B cell (primary cell): ENCODE measurements around the gene NECAB2. TPM values are rescaled to one million over a fixed set of nuclear protein-coding genes. Genes with fewer than 3 reads are reported as not detected.

Experiments used
- ATAC-seq: fragments of 200-7000 bp; cut with Tn5 transposase; one replicate; pipeline ENCODE4 v1.10.0; 2021; ENCODE audit warnings: low read depth, mild to moderate bottlenecking, moderate number of reproducible peaks, moderate library complexity
- CTCF ChIA-PET: fragments of 350-600 bp; sonication (Branson Sonifier 250); formaldehyde crosslinking; loops from one replicate; lab custom pipeline; 2021; ENCODE audit warnings: antibody characterized with exemption, inconsistent platforms; lab: Charles Lee
- POLR2A ChIA-PET: fragments of 350-600 bp; sonication (Branson Sonifier 250); formaldehyde crosslinking; loops from one replicate; lab custom pipeline; 2021; ENCODE audit warnings: antibody characterized with exemption; lab: Charles Lee
- DNase-seq: peaks from one replicate; pipeline ENCODE4 v3.0.0; 2013
- H2AFZ ChIP-seq: 2 replicates; pipeline ENCODE4 v1.6.1; 2012; ENCODE audit warnings: mild to moderate bottlenecking, low read depth, low read length; ENCODE audit not compliant: insufficient read depth, poor library complexity, severe bottlenecking
- H3K27ac ChIP-seq, 2 donors: 1 replicate in 1 of 2; 2 replicates in 1 of 2; pipeline ENCODE4 v1.5.1; 2012 to 2013; ENCODE audit warnings: low read length in 2 of 2, mild to moderate bottlenecking in 2 of 2, moderate library complexity in 1 of 2
- H3K27me3 ChIP-seq, 4 experiments: fragments of 200-600 bp in 1 of 4; sonication (generic) in 1 of 4; replicated peaks in 1 of 4; 1 replicate in 2 of 4; 2 replicates in 2 of 4; pipeline versions ENCODE4 v1.6.1 to v1.7.0; 2013 to 2016; ENCODE audit warnings: low read length in 3 of 4, mild to moderate bottlenecking in 2 of 4, mixed read lengths in 1 of 4, moderate library complexity in 1 of 4; ENCODE audit not compliant: insufficient read depth in 4 of 4, control insufficient read depth in 3 of 4; ENCODE audit errors: control extremely low read depth in 1 of 4
- H3K36me3 ChIP-seq, 2 experiments: replicated peaks in 1 of 2; 1 replicate in 1 of 2; 2 replicates in 1 of 2; pipeline versions ENCODE4 v1.6.1 to v1.7.1; 2013; ENCODE audit warnings: low read length in 1 of 2; ENCODE audit not compliant: insufficient read depth in 2 of 2, control insufficient read depth in 1 of 2; ENCODE audit errors: control extremely low read depth in 1 of 2, extremely low read depth in 1 of 2
- H3K4me1 ChIP-seq, 2 donors: fragments of 200-600 bp in 1 of 2; sonication (generic) in 1 of 2; 1 replicate in 1 of 2; 2 replicates in 1 of 2; pipeline versions ENCODE4 v1.5.1 to v1.6.1; 2013 to 2017; ENCODE audit warnings: low read length in 2 of 2; ENCODE audit not compliant: control insufficient read depth in 2 of 2, insufficient read depth in 2 of 2
- H3K4me2 ChIP-seq: replicated peaks from 2 replicates; pipeline ENCODE3; 2012; ENCODE audit warnings: mild to moderate bottlenecking, low read depth, low read length; ENCODE audit not compliant: poor library complexity, severe bottlenecking
- H3K4me3 ChIP-seq, 5 experiments: fragments of 200-600 bp in 1 of 5; sonication (generic) in 1 of 5; 1 replicate in 3 of 5; 2 replicates in 2 of 5; pipeline versions ENCODE4 v1.5.1 to v1.7.0; 2011 to 2016; ENCODE audit warnings: low read length in 4 of 5, mild to moderate bottlenecking in 4 of 5, low read depth in 2 of 5, control low read depth in 1 of 5, moderate library complexity in 1 of 5; ENCODE audit not compliant: insufficient read depth in 1 of 5; ENCODE audit errors: control extremely low read depth in 1 of 5, extremely low read depth in 1 of 5
- H3K79me2 ChIP-seq: fragments of 200-600 bp; sonication (generic); one replicate; pipeline ENCODE4 v1.6.0; 2016; ENCODE audit warnings: low read length; ENCODE audit not compliant: control insufficient read depth, insufficient read depth
- H3K9ac ChIP-seq: fragments of 200-600 bp; sonication (generic); 2 replicates; pipeline ENCODE4 v1.6.1; 2017; ENCODE audit warnings: mild to moderate bottlenecking, low read length, moderate library complexity
- H3K9me3 ChIP-seq, 3 donors: one replicate each; pipeline versions ENCODE4 v1.6.1 to v1.7.1; 2013; ENCODE audit warnings: low read length in 2 of 3; ENCODE audit not compliant: control insufficient read depth in 2 of 3, insufficient read depth in 1 of 3; ENCODE audit errors: control extremely low read depth in 1 of 3
- H4K20me1 ChIP-seq: 2 replicates; pipeline ENCODE4 v1.6.0; 2012; ENCODE audit warnings: mild to moderate bottlenecking, low read length; ENCODE audit not compliant: insufficient read depth, control insufficient read depth, poor library complexity, severe bottlenecking
- H3K27ac Mint-ChIP-seq: one replicate; pipeline ENCODE4 v1.8.0; 2021; ENCODE audit warnings: mixed read lengths
- H3K27me3 Mint-ChIP-seq: one replicate; pipeline ENCODE4 v1.8.0; 2021; ENCODE audit warnings: mixed read lengths
- H3K4me1 Mint-ChIP-seq: one replicate; pipeline ENCODE4 v1.8.0; 2021; ENCODE audit warnings: mixed read lengths
- H3K4me3 Mint-ChIP-seq: one replicate; pipeline ENCODE4 v1.8.0; 2021; ENCODE audit warnings: mixed read lengths
- H3K9me3 Mint-ChIP-seq: one replicate; pipeline ENCODE4 v1.8.0; 2022; ENCODE audit warnings: mixed read lengths; ENCODE audit not compliant: insufficient read depth
- CTCF ChIP-seq: fragments of 200-600 bp; IDR thresholded peaks from one replicate; pipeline ENCODE4 v1.8.0; 2022; ENCODE audit warnings: antibody characterized with exemption, mild to moderate bottlenecking
- EZH2 ChIP-seq: IDR thresholded peaks from 2 replicates; pipeline ENCODE4 v1.6.1; 2012; ENCODE audit warnings: borderline replicate concordance, low read depth, mild to moderate bottlenecking, moderate library complexity, low read length; ENCODE audit not compliant: insufficient read depth, poor library complexity, severe bottlenecking
- WGBS: methylation state at CpG from one replicate; pipeline ENCODE4 v1.1.5; 2013; ENCODE audit warnings: missing lambda C conversion rate; ENCODE audit not compliant: insufficient coverage; 5-methylcytosine and 5-hydroxymethylcytosine counted together
- intact Hi-C: fragments of 100-400 bp; cut with micrococcal nuclease; formaldehyde crosslinking; loops from one replicate; pipeline ENCODE4 v1.10.0; 2022
- polyA plus RNA-seq: library from polyadenylated mRNA; depleted of rRNA; stranded (reverse); fragments of >200 nt; gene quantifications from 2 replicates; pipeline ENCODE4 v1.2.3, GENCODE V29; 2012
- total RNA-seq, 2 donors: library from RNA; stranded (reverse); fragments of 120-200 nt in 1 of 2; gene quantifications; 1 replicate in 1 of 2; 2 replicates in 1 of 2; pipeline versions ENCODE4 v1.2.3 to v1.2.4, GENCODE V29; 2013 to 2022

NECAB2 gene
- total and polyA plus RNA-seq, 2 donors (not counting 1 experiment from before 2014, with no cell fraction given), result not detected

- 96% methylated on average over 8 of the region's 9 CpGs for WGBS
- intact Hi-C loops, result no loop called here
- ATAC-seq, result no peak
Measured at GRCh38 chr16:84050316-84050715, 82.3 kb downstream of the NECAB2 start.

GRCh38 chr16:84052071-84052622, 84.1 kb downstream of the NECAB2 start:
- no peaks in the 10 kb centered on the region for H3K9me3 Mint-ChIP-seq
- H4K20me1 ChIP-seq, result no peaks in the 10 kb centered on the region
- no peaks in the 10 kb centered on the region for H3K27me3 ChIP-seq
- no peak overlapping the region for H3K4me3 Mint-ChIP-seq
- no peak for ATAC-seq
- H3K36me3 ChIP-seq, result peaks cover 4 to 70% of the 10 kb centered on the region in 2 experiments
- H3K79me2 ChIP-seq, result no peaks in the 10 kb centered on the region
- H3K9ac ChIP-seq, result no peak overlapping the region
- DNase-seq, result no peak
- no peak overlapping the region for H3K27ac Mint-ChIP-seq
- no peaks in the 10 kb centered on the region for H3K4me1 ChIP-seq
- H3K27me3 Mint-ChIP-seq, result no peaks in the 10 kb centered on the region
- intact Hi-C loops, result no loop called here
- H3K4me1 Mint-ChIP-seq, result no peaks in the 10 kb centered on the region
- no peaks in the 10 kb centered on the region for H3K9me3 ChIP-seq
- CTCF ChIA-PET, result interaction anchor here (2.2 kb wide), 1 partner anchor 14 kb away, joined by 5 read pairs; no protein-coding TSS in a partner anchor
- TF ChIP-seq CTCF, result no peak
- TF ChIP-seq EZH2, result no peak
- no peak overlapping the region for H2AFZ ChIP-seq
- H3K4me2 ChIP-seq, result no peak overlapping the region
- POLR2A ChIA-PET, result no interaction called here
- no peak overlapping the region for H3K4me3 ChIP-seq
- 94% methylated on average over 25 of the region's 27 CpGs for WGBS
- no peak overlapping the region for H3K27ac ChIP-seq

More at GRCh38 chr16:84050316-84050715, 82.3 kb downstream of the NECAB2 start:
- Histone ChIP-seq H3K27me3 (no peaks in the 10 kb centered on the region), H4K20me1 (no peaks in the 10 kb centered on the region), H3K9me3 (peaks cover 0 to 2% (median 0%) of the 10 kb centered on the region in 3 donors), H2AFZ (no peak overlapping the region), H3K4me3 (no peak overlapping the region), H3K4me1 (no peaks in the 10 kb centered on the region), H3K79me2 (no peaks in the 10 kb centered on the region), H3K4me2 (no peak overlapping the region), H3K9ac (no peak overlapping the region), H3K27ac (no peak overlapping the region), H3K36me3 (peaks cover 4 to 53% of the 10 kb centered on the region in 2 experiments)
- Mint-ChIP-seq H3K4me1 (no peaks in the 10 kb centered on the region), H3K9me3 (no peaks in the 10 kb centered on the region), H3K27ac (no peak overlapping the region), H3K27me3 (no peaks in the 10 kb centered on the region), H3K4me3 (no peak overlapping the region)
- POLR2A ChIA-PET, result no interaction called here
- no peak for DNase-seq
- TF ChIP-seq EZH2 (no peak), CTCF (no peak)
- CTCF ChIA-PET, result no interaction called here
